Colonic mucosa (tissue), 4 donors: ENCODE results near the gene TMEM42. TPM values are rescaled to one million over a fixed set of nuclear protein-coding genes. Genes with fewer than 3 reads are reported as not detected.

Experiments
- DNase-seq: peaks from one replicate; pipeline ENCODE4 v3.0.0-alpha.2; 2020
- H3K27ac ChIP-seq: fragments of 200-600 bp; one replicate; pipeline ENCODE4 v1.8.0; 2021
- H3K27me3 ChIP-seq: fragments of 200-600 bp; one replicate; pipeline ENCODE4 v1.8.0; 2021
- H3K36me3 ChIP-seq: fragments of 200-600 bp; one replicate; pipeline ENCODE4 v1.8.0; 2021
- H3K4me1 ChIP-seq: fragments of 200-600 bp; one replicate; pipeline ENCODE4 v1.8.0; 2021; ENCODE audit warnings: mild to moderate bottlenecking
- H3K4me3 ChIP-seq: fragments of 200-600 bp; one replicate; pipeline ENCODE4 v1.8.0; 2021
- H3K9ac ChIP-seq, 2 donors: one replicate each; pipeline ENCODE4 v1.7.0; 2013; ENCODE audit warnings: control low read depth in 2 of 2, low read depth in 2 of 2, low read length in 2 of 2
- H3K9me3 ChIP-seq: fragments of 200-600 bp; one replicate; pipeline ENCODE4 v1.8.0; 2021
- intact Hi-C: fragments of 100-400 bp; cut with DNase I; formaldehyde crosslinking; loops from one replicate; pipeline ENCODE4 v1.14.1; 2022
- total RNA-seq, 2 donors: library from RNA; stranded (reverse); fragmentation: NEBNext Ultra II Directional in 1 of 2; extraction: Animal tissue kit (Norgen Biotek cat#: 25700) in 1 of 2; gene quantifications; one replicate each; pipeline ENCODE4 v1.2.1, GENCODE V29; 2021
- TF ChIP-seq, protein P1 (sequence below): fragments of 200-600 bp; IDR thresholded peaks from one replicate; pipeline ENCODE4 v1.8.0; 2022; ENCODE audit warnings: antibody characterized with exemption, mild to moderate bottlenecking
- donor health status: healthy.
- donor health status: DM: no; HTN: no; CAD: no.
- donor health status: DM: no; HTN: no; CAD: no.

The TMEM42 gene
- total RNA-seq, 2 donors from 2014 or later: 7.3 to 10.0 TPM

DNA sequence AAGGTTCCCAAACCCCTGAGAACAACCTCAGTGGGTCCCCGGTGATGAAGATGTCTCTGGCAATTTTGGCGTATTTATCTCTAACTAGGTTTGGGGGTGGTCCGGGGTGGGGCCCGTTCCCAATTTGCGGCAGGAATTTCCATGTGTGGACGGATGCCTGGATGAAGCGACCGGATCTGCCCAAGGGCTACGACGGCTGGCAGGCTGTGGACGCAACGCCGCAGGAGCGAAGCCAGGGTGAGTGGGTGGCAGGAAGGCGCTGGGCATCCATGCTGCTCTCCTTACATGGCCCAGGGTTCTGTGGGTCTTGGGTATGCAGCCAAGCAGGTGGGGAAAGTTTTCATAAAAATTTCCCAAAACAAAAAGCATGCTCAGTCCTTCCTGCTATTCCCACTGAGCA lies 42.0 kb downstream of the TMEM42 start:
- intact Hi-C loops: no loop called here
- H3K4me1 ChIP-seq: no peaks in the 10 kb centered on the region
- no peak overlapping the region for H3K9ac ChIP-seq
- no peak overlapping the region for H3K27ac ChIP-seq
- H3K27me3 ChIP-seq: no peaks in the 10 kb centered on the region
- TF ChIP-seq, protein P1, sequence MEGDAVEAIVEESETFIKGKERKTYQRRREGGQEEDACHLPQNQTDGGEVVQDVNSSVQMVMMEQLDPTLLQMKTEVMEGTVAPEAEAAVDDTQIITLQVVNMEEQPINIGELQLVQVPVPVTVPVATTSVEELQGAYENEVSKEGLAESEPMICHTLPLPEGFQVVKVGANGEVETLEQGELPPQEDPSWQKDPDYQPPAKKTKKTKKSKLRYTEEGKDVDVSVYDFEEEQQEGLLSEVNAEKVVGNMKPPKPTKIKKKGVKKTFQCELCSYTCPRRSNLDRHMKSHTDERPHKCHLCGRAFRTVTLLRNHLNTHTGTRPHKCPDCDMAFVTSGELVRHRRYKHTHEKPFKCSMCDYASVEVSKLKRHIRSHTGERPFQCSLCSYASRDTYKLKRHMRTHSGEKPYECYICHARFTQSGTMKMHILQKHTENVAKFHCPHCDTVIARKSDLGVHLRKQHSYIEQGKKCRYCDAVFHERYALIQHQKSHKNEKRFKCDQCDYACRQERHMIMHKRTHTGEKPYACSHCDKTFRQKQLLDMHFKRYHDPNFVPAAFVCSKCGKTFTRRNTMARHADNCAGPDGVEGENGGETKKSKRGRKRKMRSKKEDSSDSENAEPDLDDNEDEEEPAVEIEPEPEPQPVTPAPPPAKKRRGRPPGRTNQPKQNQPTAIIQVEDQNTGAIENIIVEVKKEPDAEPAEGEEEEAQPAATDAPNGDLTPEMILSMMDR: no peak
- H3K4me3 ChIP-seq: no peak overlapping the region
- DNase-seq: no peak
- H3K9me3 ChIP-seq: no peaks in the 10 kb centered on the region
- no peaks in the 10 kb centered on the region for H3K36me3 ChIP-seq

DNA sequence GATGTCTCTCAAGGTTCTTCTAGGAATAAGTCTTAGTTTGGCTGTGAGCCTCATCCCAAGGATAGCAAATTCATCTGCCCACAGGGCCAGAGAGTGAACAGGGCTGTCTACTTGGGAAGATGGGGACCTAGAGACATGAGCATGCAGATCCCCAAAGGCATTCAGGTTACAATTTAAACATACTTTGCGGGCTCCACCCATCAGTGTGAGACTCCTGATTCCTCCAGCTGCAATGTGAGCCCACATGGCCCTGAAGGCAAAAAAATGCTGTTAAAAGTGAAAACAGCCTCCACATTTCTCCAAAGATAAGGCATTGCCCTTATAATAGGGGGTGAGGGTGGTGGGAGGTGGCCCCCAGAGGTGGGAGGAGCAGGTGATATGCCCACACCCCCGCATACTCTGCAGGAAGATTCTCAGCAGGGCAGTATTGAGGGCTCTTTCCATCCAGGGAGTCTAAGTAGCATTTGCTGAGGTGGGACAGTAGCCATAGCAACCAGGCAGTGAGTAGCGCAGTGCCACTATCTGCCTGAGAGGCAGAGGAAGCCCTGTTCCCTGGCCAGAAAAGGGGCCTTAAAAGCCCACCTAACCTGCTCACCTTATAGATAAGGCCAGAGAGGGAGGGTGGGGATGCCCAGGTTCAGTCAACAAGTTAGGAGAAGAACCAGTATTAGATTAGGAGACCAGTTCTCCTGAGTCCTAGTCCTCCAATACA lies 43.9 kb downstream of the TMEM42 start:
- no peak overlapping the region for H3K27ac ChIP-seq
- intact Hi-C loops: no loop called here
- H3K4me1 ChIP-seq: no peaks in the 10 kb centered on the region
- no peaks in the 10 kb centered on the region for H3K9me3 ChIP-seq
- no peaks in the 10 kb centered on the region for H3K36me3 ChIP-seq
- TF ChIP-seq, protein P1: no peak
- DNase-seq: no peak
- H3K4me3 ChIP-seq: no peak overlapping the region
- H3K9ac ChIP-seq: no peak overlapping the region
- no peaks in the 10 kb centered on the region for H3K27me3 ChIP-seq

DNA sequence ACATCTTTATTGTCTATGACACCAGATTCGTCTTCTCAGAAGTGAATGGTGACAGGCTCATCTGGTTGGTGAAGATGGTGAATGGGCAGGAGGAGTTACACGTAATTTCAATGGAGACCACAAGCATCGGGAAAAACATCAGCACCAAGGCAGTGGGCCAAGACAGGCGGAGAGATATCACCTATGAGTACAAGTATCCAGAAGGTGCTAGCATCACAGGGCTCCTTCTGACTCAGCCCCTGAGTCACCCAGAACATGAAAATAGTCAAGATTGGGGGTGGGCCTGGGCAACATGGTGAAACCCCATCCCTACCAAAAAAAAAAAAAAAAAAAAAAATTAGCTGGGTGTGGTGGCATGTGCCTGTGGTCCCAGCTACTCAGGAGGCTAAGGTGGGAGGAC lies 45.3 kb downstream of the TMEM42 start:
- Histone ChIP-seq H3K9ac (no peak overlapping the region), H3K36me3 (no peaks in the 10 kb centered on the region), H3K4me1 (no peaks in the 10 kb centered on the region), H3K27me3 (no peaks in the 10 kb centered on the region), H3K27ac (no peak overlapping the region), H3K9me3 (no peaks in the 10 kb centered on the region), H3K4me3 (no peak overlapping the region)
- TF ChIP-seq, protein P1: no peak
- intact Hi-C loops: no loop called here
- DNase-seq: no peak

DNA sequence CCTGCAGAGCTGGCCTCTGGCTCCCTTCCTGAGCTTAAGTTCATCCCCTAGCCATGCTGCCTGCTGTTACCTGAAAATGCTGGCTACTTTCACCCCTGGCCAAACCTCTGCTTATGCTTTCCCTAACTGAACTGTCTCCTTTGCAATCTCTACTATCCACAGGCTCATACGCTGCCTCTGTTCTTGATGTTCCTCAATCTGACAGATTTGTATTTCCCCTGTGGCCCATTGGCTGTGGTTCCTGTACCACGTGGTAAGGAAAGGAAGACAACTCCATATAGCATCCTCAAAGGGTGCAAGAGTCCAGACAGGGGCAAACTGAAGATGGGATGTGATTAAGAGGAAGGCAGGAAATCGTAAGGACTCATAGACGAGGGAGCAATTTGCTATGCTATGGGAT lies 45.9 kb downstream of the TMEM42 start:
- Histone ChIP-seq H3K36me3 (no peaks in the 10 kb centered on the region), H3K4me3 (no peak overlapping the region), H3K27ac (no peak overlapping the region), H3K9ac (no peak overlapping the region), H3K27me3 (no peaks in the 10 kb centered on the region), H3K4me1 (no peaks in the 10 kb centered on the region), H3K9me3 (no peaks in the 10 kb centered on the region)
- no peak for DNase-seq
- intact Hi-C loops: no loop called here
- TF ChIP-seq, protein P1: no peak

DNA sequence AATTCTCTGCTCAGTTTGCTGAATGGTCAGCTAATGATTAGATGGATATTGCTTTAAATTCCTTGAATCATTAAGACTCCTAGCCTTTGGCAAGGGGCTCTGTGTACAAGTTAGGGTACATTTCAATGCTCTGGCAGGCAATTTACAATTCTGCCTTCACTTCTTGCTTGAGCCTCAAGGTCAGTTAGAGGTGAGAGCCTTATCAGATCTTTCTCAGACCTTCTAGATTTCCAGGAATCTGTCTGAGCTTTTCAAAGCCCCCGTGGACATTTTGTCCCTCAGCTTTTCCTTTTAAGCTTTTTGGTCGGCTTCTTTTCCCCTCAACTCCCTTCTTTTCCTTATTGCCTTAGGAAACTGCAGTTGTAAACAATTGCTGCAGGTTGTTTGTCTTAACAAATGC lies 47.4 kb downstream of the TMEM42 start:
- no peak overlapping the region for H3K27ac ChIP-seq
- H3K9ac ChIP-seq: no peak overlapping the region
- H3K4me3 ChIP-seq: no peak overlapping the region
- DNase-seq: no peak
- no peaks in the 10 kb centered on the region for H3K4me1 ChIP-seq
- TF ChIP-seq, protein P1: no peak
- intact Hi-C loops: no loop called here
- H3K9me3 ChIP-seq: no peaks in the 10 kb centered on the region
- H3K27me3 ChIP-seq: no peaks in the 10 kb centered on the region
- no peaks in the 10 kb centered on the region for H3K36me3 ChIP-seq
